HG02763 (cell line): ENCODE data around the gene FBLN5.

ENCODE experiments used
- ATAC-seq: cut with Tn5 transposase; IDR thresholded peaks from one replicate; pipeline ENCODE4 v1.9.1; 2021; ENCODE audit warnings: mild to moderate bottlenecking, moderate library complexity; ENCODE audit not compliant: unreplicated experiment

The FBLN5 gene

GRCh38 chr14:91947475-91948184 is at the start of gene FBLN5:
Gene FBLN5 (minus strand): TSS chr14:91947694. CDS start chr14:91947229, 465 bp downstream.
- no peak for ATAC-seq

- ATAC-seq, result no peak
Measured at GRCh38 chr14:91996948-91997371, 49.5 kb upstream of the FBLN5 start.

- ATAC-seq, result no peak
Measured at GRCh38 chr14:91987192-91987591, 39.7 kb upstream of the FBLN5 start.

GRCh38 chr14:91985521-91986255 is 38.2 kb upstream of the FBLN5 start:
- no peak for ATAC-seq

GRCh38 chr14:91985008-91985407 is 37.5 kb upstream of the FBLN5 start:
- no peak for ATAC-seq

GRCh38 chr14:91983588-91983987 is 36.1 kb upstream of the FBLN5 start:
- no peak for ATAC-seq

- no peak for ATAC-seq
Measured at GRCh38 chr14:91980157-91980556, 32.7 kb upstream of the FBLN5 start.

- ATAC-seq, result no peak
Measured at GRCh38 chr14:91977884-91978283, 30.4 kb upstream of the FBLN5 start.

- no peak for ATAC-seq
Measured at GRCh38 chr14:91975763-91976162, 28.3 kb upstream of the FBLN5 start.

GRCh38 chr14:91971188-91971778 is 23.8 kb upstream of the FBLN5 start:
- no peak for ATAC-seq

- no peak for ATAC-seq
Measured at GRCh38 chr14:91968280-91968679, 20.8 kb upstream of the FBLN5 start.

- ATAC-seq, result no peak
Measured at GRCh38 chr14:91964724-91965123, 17.2 kb upstream of the FBLN5 start.

- no peak for ATAC-seq
Measured at GRCh38 chr14:91964011-91964410, 16.5 kb upstream of the FBLN5 start.

- ATAC-seq, result no peak
Measured at GRCh38 chr14:91963465-91963864, 16.0 kb upstream of the FBLN5 start.

- no peak for ATAC-seq
Measured at GRCh38 chr14:91961297-91962220, 14.1 kb upstream of the FBLN5 start.

GRCh38 chr14:91957876-91958313 is 10.4 kb upstream of the FBLN5 start:
- no peak for ATAC-seq

GRCh38 chr14:91956616-91957015 is 9.1 kb upstream of the FBLN5 start:
- ATAC-seq, result no peak

- no peak for ATAC-seq
Measured at GRCh38 chr14:91955168-91955567, 7.7 kb upstream of the FBLN5 start.

GRCh38 chr14:91953170-91953985 is 5.9 kb upstream of the FBLN5 start:
- no peak for ATAC-seq
